ENCODE data around the gene SLU7.

DNA sequence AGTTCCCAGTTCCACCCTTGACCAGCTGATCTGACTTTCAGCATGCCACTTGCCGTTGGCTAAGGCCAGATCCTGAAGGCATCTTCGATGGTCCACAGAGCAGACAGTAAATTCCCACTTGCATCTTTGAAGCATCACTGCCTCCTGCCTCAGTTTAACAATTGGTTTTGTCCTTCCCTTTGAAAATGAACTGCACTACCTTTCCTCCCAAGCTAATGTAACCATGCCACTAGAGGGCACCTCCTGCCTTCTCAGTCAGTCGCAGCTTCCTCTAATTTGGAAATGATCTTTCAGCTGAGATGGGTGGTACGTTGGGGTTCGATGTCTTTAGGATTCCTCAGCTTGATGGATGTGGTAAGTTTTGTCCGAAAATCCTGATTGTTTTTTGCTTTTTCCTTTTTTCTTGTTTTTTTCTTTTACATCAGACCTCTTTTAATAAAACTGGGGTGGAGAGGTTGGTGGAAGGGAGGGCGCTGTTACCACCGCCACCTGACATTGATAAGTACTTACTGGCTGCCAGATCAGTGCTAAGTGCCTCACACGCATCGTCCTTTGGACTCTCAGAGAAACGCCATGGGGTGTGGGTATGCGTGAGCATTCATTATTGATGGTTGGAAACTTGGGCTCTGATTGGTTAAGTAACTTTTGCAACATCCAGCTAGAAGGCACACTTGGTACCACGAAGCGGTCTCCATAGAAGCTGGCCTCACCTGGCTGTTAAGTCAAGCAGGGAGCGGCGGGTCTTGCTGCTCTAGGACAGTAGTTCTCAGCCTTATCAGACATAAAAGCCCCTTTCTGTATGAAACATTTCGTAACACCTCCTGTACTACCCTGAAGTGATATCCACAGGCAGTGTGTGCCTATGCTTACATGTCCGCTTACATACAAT is 19.7 kb upstream of the SLU7 start:
- TF ChIP-seq, protein P1, sequence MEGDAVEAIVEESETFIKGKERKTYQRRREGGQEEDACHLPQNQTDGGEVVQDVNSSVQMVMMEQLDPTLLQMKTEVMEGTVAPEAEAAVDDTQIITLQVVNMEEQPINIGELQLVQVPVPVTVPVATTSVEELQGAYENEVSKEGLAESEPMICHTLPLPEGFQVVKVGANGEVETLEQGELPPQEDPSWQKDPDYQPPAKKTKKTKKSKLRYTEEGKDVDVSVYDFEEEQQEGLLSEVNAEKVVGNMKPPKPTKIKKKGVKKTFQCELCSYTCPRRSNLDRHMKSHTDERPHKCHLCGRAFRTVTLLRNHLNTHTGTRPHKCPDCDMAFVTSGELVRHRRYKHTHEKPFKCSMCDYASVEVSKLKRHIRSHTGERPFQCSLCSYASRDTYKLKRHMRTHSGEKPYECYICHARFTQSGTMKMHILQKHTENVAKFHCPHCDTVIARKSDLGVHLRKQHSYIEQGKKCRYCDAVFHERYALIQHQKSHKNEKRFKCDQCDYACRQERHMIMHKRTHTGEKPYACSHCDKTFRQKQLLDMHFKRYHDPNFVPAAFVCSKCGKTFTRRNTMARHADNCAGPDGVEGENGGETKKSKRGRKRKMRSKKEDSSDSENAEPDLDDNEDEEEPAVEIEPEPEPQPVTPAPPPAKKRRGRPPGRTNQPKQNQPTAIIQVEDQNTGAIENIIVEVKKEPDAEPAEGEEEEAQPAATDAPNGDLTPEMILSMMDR (IDR thresholded peaks at IDR 0.05; ENCODE audit: low read depth, low read length) = peak; percentile 85
- TF ChIP-seq EZH2phosphoT487 (IDR thresholded peaks at IDR 0.05; ENCODE audit: low read depth) = no peak
